Right cardiac atrium (tissue), 5 donors: ENCODE results near the gene ACSS1. TPM values are rescaled to one million over a fixed set of nuclear protein-coding genes. Genes with fewer than 3 reads are reported as not detected.

Experiments used
- ATAC-seq, 2 donors: fragments of 200-7000 bp; cut with Tn5 transposase; one replicate each; pipeline versions ENCODE4 v1.8.0 to v1.9.1; 2020; ENCODE audit warnings: moderate library complexity in 2 of 2, mild to moderate bottlenecking in 1 of 2
- DNase-seq, 3 donors: peaks; one replicate each; pipeline ENCODE4 v3.0.0-alpha.2; 2020
- H3K27ac ChIP-seq: one replicate; pipeline ENCODE4 v1.5.1; 2013; ENCODE audit warnings: mild to moderate bottlenecking, low read length, control low read depth, moderate library complexity
- H3K27me3 ChIP-seq: one replicate; pipeline ENCODE4 v1.6.1; 2013; ENCODE audit not compliant: control insufficient read depth, insufficient read depth
- H3K4me1 ChIP-seq: one replicate; pipeline ENCODE4 v1.6.1; 2013; ENCODE audit warnings: low read length; ENCODE audit not compliant: control insufficient read depth, insufficient read depth
- H3K4me3 ChIP-seq: one replicate; pipeline ENCODE4 v1.5.1; 2013; ENCODE audit warnings: low read length, control low read depth
- H3K9me3 ChIP-seq: one replicate; pipeline ENCODE4 v1.6.1; 2013; ENCODE audit warnings: low read length; ENCODE audit not compliant: control insufficient read depth
- WGBS: extraction: QIAGEN DNeasy Blood & Tissue Kit; methylation state at CpG from one replicate; pipeline ENCODE4 v1.1.7; 2013; 5-methylcytosine and 5-hydroxymethylcytosine counted together
- intact Hi-C, 4 donors: fragments of 100-400 bp; cut with DNase I; formaldehyde crosslinking; loops; one replicate each; pipeline versions ENCODE4 v1.11.0 to v1.14.0; 2022 to 2023
- polyA plus RNA-seq: library from polyadenylated mRNA; stranded (reverse); fragments of 200-250 nt; gene quantifications from one replicate; pipeline ENCODE4 v1.2.3, GENCODE V29; 2013
- total RNA-seq, 4 donors: library from RNA; stranded (reverse); fragmentation: NEBNext Ultra II Directional; extraction: Animal tissue kit (Norgen Biotek cat#: 25700); gene quantifications; one replicate each; pipeline ENCODE4 v1.2.1, GENCODE V29; 2021
- donor health status: healthy with polysubstance abuse.
- donor health status: DM: no; HTN: yes; CAD: no.
- donor health status: DM: no; HTN: no; CAD: no.
- donor health status: DM: no; HTN: yes; CAD: no; lungs with severe emphysema.
- donor health status: DM: yes; HTN: yes; CAD: no.

The ACSS1 gene
- total and polyA plus RNA-seq, 5 donors = 14.8 to 61.8 (median 32.5) TPM

- WGBS = 90% methylated on average over 3 of the region's 3 CpGs
- intact Hi-C loops = no loop called here
- no peak overlapping the region for H3K4me3 ChIP-seq
- H3K4me1 ChIP-seq = peaks cover 2% of the 10 kb centered on the region
- no peaks in the 10 kb centered on the region for H3K9me3 ChIP-seq
- no peaks in the 10 kb centered on the region for H3K27me3 ChIP-seq
- no peak overlapping the region for H3K27ac ChIP-seq
- ATAC-seq (no peak), DNase-seq (no peak)
Observed at GRCh38 chr20:24989162-24989561, 68.8 kb downstream of the ACSS1 start.

- Histone ChIP-seq H3K4me3 (no peak overlapping the region), H3K27ac (no peak overlapping the region), H3K9me3 (no peaks in the 10 kb centered on the region), H3K27me3 (no peaks in the 10 kb centered on the region), H3K4me1 (peaks cover 2% of the 10 kb centered on the region)
- intact Hi-C loops = no loop called here
- no peak for ATAC-seq
- no peak for DNase-seq
- WGBS = 90% methylated on average over 7 of the region's 7 CpGs
Observed at GRCh38 chr20:24987873-24988835, 69.8 kb downstream of the ACSS1 start.

- no peaks in the 10 kb centered on the region for H3K9me3 ChIP-seq
- H3K4me1 ChIP-seq = peaks cover 2% of the 10 kb centered on the region
- 89% methylated on average over 2 of the region's 2 CpGs for WGBS
- intact Hi-C loops = no loop called here
- H3K27ac ChIP-seq = no peak overlapping the region
- H3K4me3 ChIP-seq = no peak overlapping the region
- ATAC-seq (no peak), DNase-seq (no peak)
- H3K27me3 ChIP-seq = no peaks in the 10 kb centered on the region
Observed at GRCh38 chr20:24987244-24987643, 70.7 kb downstream of the ACSS1 start.

GRCh38 chr20:24986436-24987015, 71.4 kb downstream of the ACSS1 start:
- intact Hi-C loops = no loop called here
- Histone ChIP-seq H3K27me3 (no peaks in the 10 kb centered on the region), H3K27ac (no peak overlapping the region), H3K9me3 (no peaks in the 10 kb centered on the region), H3K4me3 (no peak overlapping the region), H3K4me1 (peaks cover 2% of the 10 kb centered on the region)
- 95% methylated on average over 7 of the region's 7 CpGs for WGBS
- no peak for ATAC-seq
- no peak for DNase-seq

- peaks cover 2% of the 10 kb centered on the region for H3K4me1 ChIP-seq
Observed at GRCh38 chr20:24985802-24986201, 72.1 kb downstream of the ACSS1 start.

GRCh38 chr20:24984961-24985640, 72.8 kb downstream of the ACSS1 start:
- no peaks in the 10 kb centered on the region for H3K27me3 ChIP-seq
- H3K4me3 ChIP-seq = no peak overlapping the region
- H3K4me1 ChIP-seq = peaks cover 2% of the 10 kb centered on the region
- no peak overlapping the region for H3K27ac ChIP-seq
- H3K9me3 ChIP-seq = no peaks in the 10 kb centered on the region
- ATAC-seq (no peak), DNase-seq (no peak)
- WGBS = 66% methylated on average over 3 of the region's 3 CpGs
- intact Hi-C loops = no loop called here

More at GRCh38 chr20:24985802-24986201, 72.1 kb downstream of the ACSS1 start:
- H3K4me3 ChIP-seq = no peak overlapping the region
- H3K27me3 ChIP-seq = no peaks in the 10 kb centered on the region
- no peaks in the 10 kb centered on the region for H3K9me3 ChIP-seq
- peak in 1 of 2 donors; percentile 27 for ATAC-seq
- peak overlapping the region; percentile 25 for H3K27ac ChIP-seq
- no peak for DNase-seq
- intact Hi-C loops = no loop called here
- WGBS = 77% methylated on average over 6 of the region's 6 CpGs

GRCh38 chr20:24983896-24984295, 74.0 kb downstream of the ACSS1 start:
- intact Hi-C loops = no loop called here
- Histone ChIP-seq H3K9me3 (no peaks in the 10 kb centered on the region), H3K27me3 (no peaks in the 10 kb centered on the region), H3K27ac (peak overlapping the region; percentile 12), H3K4me3 (no peak overlapping the region), H3K4me1 (peaks cover 2% of the 10 kb centered on the region)
- WGBS = 51% methylated on average over 8 of the region's 8 CpGs
- ATAC-seq = peak; percentile 32 to 50
- DNase-seq = no peak

GRCh38 chr20:24981790-24982189, 76.1 kb downstream of the ACSS1 start:
- intact Hi-C loops = no loop called here
- no peaks in the 10 kb centered on the region for H3K27me3 ChIP-seq
- H3K27ac ChIP-seq = no peak overlapping the region
- peaks cover 2% of the 10 kb centered on the region for H3K4me1 ChIP-seq
- WGBS = 77% methylated on average over 3 of the region's 3 CpGs
- ATAC-seq = peak; percentile 39 to 66
- no peaks in the 10 kb centered on the region for H3K9me3 ChIP-seq
- DNase-seq = peak; percentile 56 to 84 (median 76)
- no peak overlapping the region for H3K4me3 ChIP-seq

GRCh38 chr20:24981282-24981681, 76.7 kb downstream of the ACSS1 start:
- Histone ChIP-seq H3K9me3 (no peaks in the 10 kb centered on the region), H3K27ac (no peak overlapping the region), H3K4me1 (peaks cover 2% of the 10 kb centered on the region), H3K4me3 (no peak overlapping the region), H3K27me3 (no peaks in the 10 kb centered on the region)
- ATAC-seq (no peak), DNase-seq (no peak)
- intact Hi-C loops = no loop called here
- WGBS = 84% methylated on average over 4 of the region's 4 CpGs

GRCh38 chr20:24980291-24981053, 77.5 kb downstream of the ACSS1 start:
- 92% methylated on average over 34 of the region's 34 CpGs for WGBS
- Histone ChIP-seq H3K4me1 (peaks cover 2% of the 10 kb centered on the region), H3K4me3 (no peak overlapping the region), H3K27me3 (no peaks in the 10 kb centered on the region), H3K27ac (no peak overlapping the region), H3K9me3 (no peaks in the 10 kb centered on the region)
- intact Hi-C loops = no loop called here
- ATAC-seq = no peak
- DNase-seq = no peak
